ENCODE measurements around the gene FGF6. TPM values are rescaled to one million over a fixed set of nuclear protein-coding genes. Genes with fewer than 3 reads are reported as not detected.

FGF6 gene
- total and polyA plus RNA-seq, 2 of the 13 experiments (the other 11 are each of a cell fraction or from before 2014, with no cell fraction given): not detected

DNA sequence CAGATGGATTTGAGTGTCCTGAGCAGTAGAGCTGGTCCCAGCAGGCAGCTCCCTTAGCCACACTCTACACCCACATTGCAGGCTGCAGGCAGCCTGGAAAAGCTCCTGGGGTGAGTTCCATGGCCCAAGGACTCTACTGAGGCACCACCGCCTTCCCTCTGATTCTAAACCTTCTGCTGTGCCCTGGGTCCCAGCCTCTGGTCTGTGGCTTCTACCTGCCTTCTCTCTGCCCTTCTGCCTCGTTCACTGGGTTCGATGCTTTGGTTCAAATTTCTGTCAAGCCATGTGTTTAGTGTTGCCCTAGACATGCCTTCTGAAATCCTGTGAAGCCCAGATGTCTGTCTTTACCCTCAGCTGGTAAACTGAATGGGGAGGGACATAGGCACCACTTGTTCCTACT is 1.5 kb upstream of the FGF6 start:
- peaks cover 5 to 57% of the 10 kb centered on the region in 2 experiments; a peak in 4 of 5 replicates for H3K27me3 ChIP-seq (ENCODE audit: control insufficient read depth in 1 of 2, insufficient read depth in 2 of 2, low read length in 2 of 2)
- no peaks in the 10 kb centered on the region for H3K79me2 ChIP-seq (ENCODE audit: insufficient read depth, low read length)
- H4K20me1 ChIP-seq (ENCODE audit: insufficient read depth, low read length): no peaks in the 10 kb centered on the region
- CTCF ChIA-PET (ENCODE audit: low intra/inter-chr PET ratio, low total read pairs): no interaction called here
- FAIRE-seq: no peak
- no peak for TF ChIP-seq XBP1 (CRISPR knock-in tag; IDR thresholded peaks at IDR 0.05)
- no peak for TF ChIP-seq BORCS8-MEF2B (CRISPR knock-in tag; IDR thresholded peaks at IDR 0.05)
- no peak for TF ChIP-seq GABPA (IDR thresholded peaks at IDR 0.05; ENCODE audit: low read depth, low read length)
- no peak for TF ChIP-seq GABPA (CRISPR knock-in tag; IDR thresholded peaks at IDR 0.05; ENCODE audit: low read depth)
- no peak for TF ChIP-seq ZNF451 (CRISPR knock-in tag; IDR thresholded peaks at IDR 0.05)
- TF ChIP-seq, protein P1, sequence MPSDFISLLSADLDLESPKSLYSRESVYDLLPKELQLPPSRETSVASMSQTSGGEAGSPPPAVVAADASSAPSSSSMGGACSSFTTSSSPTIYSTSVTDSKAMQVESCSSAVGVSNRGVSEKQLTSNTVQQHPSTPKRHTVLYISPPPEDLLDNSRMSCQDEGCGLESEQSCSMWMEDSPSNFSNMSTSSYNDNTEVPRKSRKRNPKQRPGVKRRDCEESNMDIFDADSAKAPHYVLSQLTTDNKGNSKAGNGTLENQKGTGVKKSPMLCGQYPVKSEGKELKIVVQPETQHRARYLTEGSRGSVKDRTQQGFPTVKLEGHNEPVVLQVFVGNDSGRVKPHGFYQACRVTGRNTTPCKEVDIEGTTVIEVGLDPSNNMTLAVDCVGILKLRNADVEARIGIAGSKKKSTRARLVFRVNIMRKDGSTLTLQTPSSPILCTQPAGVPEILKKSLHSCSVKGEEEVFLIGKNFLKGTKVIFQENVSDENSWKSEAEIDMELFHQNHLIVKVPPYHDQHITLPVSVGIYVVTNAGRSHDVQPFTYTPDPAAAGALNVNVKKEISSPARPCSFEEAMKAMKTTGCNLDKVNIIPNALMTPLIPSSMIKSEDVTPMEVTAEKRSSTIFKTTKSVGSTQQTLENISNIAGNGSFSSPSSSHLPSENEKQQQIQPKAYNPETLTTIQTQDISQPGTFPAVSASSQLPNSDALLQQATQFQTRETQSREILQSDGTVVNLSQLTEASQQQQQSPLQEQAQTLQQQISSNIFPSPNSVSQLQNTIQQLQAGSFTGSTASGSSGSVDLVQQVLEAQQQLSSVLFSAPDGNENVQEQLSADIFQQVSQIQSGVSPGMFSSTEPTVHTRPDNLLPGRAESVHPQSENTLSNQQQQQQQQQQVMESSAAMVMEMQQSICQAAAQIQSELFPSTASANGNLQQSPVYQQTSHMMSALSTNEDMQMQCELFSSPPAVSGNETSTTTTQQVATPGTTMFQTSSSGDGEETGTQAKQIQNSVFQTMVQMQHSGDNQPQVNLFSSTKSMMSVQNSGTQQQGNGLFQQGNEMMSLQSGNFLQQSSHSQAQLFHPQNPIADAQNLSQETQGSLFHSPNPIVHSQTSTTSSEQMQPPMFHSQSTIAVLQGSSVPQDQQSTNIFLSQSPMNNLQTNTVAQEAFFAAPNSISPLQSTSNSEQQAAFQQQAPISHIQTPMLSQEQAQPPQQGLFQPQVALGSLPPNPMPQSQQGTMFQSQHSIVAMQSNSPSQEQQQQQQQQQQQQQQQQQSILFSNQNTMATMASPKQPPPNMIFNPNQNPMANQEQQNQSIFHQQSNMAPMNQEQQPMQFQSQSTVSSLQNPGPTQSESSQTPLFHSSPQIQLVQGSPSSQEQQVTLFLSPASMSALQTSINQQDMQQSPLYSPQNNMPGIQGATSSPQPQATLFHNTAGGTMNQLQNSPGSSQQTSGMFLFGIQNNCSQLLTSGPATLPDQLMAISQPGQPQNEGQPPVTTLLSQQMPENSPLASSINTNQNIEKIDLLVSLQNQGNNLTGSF (CRISPR knock-in tag; IDR thresholded peaks at IDR 0.05): no peak
- no peak for TF ChIP-seq TOPORS (CRISPR knock-in tag; IDR thresholded peaks at IDR 0.05)
- no peak for TF ChIP-seq ZNF598 (CRISPR knock-in tag; IDR thresholded peaks at IDR 0.05; ENCODE audit: borderline replicate concordance)
- no peak for TF ChIP-seq ZNF709 (CRISPR knock-in tag; IDR thresholded peaks at IDR 0.05)
- TF ChIP-seq IKZF5 (CRISPR knock-in tag; IDR thresholded peaks at IDR 0.05): no peak
- TF ChIP-seq ZNF780A (CRISPR knock-in tag; IDR thresholded peaks at IDR 0.05): no peak
- no peak for TF ChIP-seq BRD4 (CRISPR knock-in tag; IDR thresholded peaks at IDR 0.05)
- no peak for TF ChIP-seq SRF (IDR thresholded peaks at IDR 0.05; ENCODE audit: low read depth, low read length)
- no peak for TF ChIP-seq ZNF83 (CRISPR knock-in tag; IDR thresholded peaks at IDR 0.05; ENCODE audit: borderline replicate concordance)
- TF ChIP-seq, protein P2, sequence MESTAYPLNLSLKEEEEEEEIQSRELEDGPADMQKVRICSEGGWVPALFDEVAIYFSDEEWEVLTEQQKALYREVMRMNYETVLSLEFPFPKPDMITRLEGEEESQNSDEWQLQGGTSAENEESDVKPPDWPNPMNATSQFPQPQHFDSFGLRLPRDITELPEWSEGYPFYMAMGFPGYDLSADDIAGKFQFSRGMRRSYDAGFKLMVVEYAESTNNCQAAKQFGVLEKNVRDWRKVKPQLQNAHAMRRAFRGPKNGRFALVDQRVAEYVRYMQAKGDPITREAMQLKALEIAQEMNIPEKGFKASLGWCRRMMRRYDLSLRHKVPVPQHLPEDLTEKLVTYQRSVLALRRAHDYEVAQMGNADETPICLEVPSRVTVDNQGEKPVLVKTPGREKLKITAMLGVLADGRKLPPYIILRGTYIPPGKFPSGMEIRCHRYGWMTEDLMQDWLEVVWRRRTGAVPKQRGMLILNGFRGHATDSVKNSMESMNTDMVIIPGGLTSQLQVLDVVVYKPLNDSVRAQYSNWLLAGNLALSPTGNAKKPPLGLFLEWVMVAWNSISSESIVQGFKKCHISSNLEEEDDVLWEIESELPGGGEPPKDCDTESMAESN (CRISPR knock-in tag; conservative IDR thresholded peaks at IDR 0.05): no peak
- in situ Hi-C loops (cut with HindIII; ENCODE audit: extremely low pct_ligation_motif_present, low pct_unique_long_range_greater_than_20kb) (no loop called here), intact Hi-C loops (cut with micrococcal nuclease; ENCODE audit: unreplicated experiment) (no loop called here)
- DNase-seq (ENCODE audit: low spot score): no peak
- BruUV-seq (replicated peaks): no TSS peak
- 32% methylated on average over 3 of the region's 3 CpGs for WGBS (ENCODE audit: low lambda C conversion rate)
- no peak overlapping the region for H2AFZ ChIP-seq (ENCODE audit: low read length)
- H3K9ac ChIP-seq (ENCODE audit: insufficient read depth, low read depth, low read length): no peak overlapping the region
- no peak overlapping the region for H3K27ac ChIP-seq (ENCODE audit: extremely low read length, insufficient read depth, low read length)
- H3K4me1 ChIP-seq (ENCODE audit: insufficient read depth, low read length): peaks cover 22% of the 10 kb centered on the region
- no peak overlapping the region for H3K4me3 ChIP-seq (replicated peaks in 1 of 3; ENCODE audit: insufficient read depth in 1 of 3, low read depth in 2 of 3, low read length in 3 of 3)
- H3K9me3 ChIP-seq (ENCODE audit: low read length): no peaks in the 10 kb centered on the region
- no peak overlapping the region for H3K4me2 ChIP-seq (ENCODE audit: low read depth, low read length)
- no peak for ATAC-seq
- no peaks in the 10 kb centered on the region for H3K36me3 ChIP-seq (replicated peaks in 1 of 2; ENCODE audit: control insufficient read depth in 1 of 2, insufficient read depth in 2 of 2, low read length in 2 of 2)
- POLR2A ChIA-PET: no interaction called here
